ENCODE data around the gene RAB11FIP4.

Gene RAB11FIP4

DNA sequence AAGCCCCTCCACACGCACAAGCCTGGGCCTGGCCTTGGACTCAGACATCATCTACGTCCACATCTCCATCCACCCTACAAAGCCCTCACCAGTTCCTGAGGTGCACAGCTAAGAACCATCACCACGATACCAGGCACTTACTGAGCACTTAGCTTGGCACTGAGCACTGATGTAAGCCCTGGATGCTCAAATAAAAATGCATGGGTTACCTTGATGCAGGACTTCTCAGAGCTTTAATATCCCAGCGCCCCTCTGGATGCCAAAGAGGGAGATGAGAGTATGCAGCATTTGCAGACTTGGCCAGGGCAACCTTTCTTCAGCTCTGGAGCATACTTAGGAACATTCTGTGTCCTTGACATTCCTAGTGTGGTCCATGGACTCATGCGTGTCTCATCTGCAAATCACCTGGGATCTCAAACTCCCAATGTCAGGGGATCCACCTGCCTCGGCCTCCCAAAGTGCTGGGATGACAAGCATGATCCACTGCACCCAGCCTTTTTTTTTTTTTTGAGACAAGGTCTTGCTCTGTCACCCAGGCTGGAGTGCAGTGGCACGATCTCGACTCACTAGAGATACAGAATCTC is 69.8 kb downstream of the RAB11FIP4 start:
- DNase-seq = no peak

DNA sequence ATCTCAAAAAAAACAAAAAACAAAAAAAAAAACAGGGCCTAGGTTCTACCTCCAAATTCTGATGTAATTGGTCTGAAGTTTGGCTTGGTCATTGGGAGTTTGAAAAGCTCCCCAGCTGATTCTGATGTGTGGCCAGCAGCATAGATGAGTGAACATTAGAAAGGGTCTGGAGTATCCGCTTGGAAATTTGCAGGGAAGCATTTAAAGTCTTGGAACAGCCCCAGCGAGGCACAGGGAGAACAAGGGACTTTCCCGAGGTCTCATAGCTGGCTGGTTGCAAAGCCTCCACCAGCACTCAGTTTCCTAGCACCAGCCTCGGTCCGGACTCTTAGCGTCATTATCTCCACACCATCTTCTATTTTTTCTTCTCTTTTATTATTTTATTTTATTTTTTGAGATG is 70.8 kb downstream of the RAB11FIP4 start:
- no peak for DNase-seq

DNA sequence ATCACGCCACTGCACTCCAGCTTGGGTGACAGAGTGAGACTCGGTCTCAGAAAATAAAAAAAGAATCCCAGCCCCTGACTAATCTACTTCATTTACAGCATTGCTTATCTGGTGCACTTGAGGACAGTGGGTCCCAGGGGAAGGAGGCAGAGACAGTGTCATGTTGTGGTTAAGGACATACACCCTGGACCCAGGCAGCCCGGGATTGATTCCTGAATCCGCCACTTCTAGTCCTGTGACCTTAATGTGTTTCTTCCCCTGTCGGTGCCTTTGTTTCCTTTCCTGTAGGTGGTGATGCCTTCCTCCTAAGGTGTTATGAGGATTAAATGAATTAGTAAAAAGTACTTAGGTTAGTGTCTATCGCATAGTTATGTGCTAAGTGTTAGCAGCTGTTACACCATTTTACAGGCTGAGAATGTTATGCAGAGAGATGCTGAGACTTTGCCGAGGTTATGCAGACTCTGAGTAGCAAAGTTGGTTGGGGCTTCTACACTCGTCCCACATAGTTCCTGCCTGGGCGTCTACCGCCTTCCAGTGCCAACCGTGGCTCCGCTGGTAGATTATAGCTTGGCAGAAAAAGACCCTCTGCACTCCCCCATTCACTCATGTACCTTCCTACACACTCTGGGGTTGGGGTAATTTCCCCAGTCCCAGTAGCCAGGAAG is 74.8 kb downstream of the RAB11FIP4 start:
- no peak for DNase-seq

DNA sequence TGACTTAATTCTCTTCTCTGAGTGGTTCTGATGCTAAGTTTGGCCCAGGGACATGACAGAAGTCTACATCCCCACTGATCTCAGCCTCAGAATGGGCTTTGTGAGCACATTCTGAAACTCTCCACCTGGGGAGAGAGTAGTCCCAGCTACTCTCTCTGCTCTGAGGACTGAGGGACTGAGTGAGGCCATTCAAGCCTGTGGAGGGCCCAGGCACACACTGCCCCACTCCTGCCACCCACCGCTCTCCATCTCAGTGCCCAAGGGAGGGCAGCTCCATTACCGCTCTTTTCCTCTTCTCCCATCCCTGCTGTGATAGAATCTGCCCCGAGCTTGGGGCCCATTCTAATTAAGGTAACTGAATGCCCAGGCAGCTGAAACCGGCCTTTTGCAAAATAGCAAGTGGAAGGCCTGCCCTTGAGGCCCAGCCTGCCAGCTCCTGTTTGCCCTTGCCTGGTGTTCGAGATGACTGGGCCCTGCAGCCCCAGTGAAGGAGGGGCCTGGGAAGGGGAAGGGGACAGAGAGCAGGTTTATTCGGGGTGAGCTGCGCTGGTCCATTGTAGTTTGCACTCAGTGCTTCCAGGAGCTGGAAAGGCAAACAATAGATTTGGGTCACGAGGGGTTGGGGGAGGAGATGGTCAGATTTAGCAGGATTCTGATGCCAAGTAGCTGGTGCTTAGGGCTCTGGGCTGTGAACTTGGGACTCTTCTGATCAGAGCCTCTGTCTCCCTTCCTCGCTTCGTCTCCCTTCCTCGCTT is 76.2 kb downstream of the RAB11FIP4 start:
- DNase-seq = peak; percentile 76 to 81

DNA sequence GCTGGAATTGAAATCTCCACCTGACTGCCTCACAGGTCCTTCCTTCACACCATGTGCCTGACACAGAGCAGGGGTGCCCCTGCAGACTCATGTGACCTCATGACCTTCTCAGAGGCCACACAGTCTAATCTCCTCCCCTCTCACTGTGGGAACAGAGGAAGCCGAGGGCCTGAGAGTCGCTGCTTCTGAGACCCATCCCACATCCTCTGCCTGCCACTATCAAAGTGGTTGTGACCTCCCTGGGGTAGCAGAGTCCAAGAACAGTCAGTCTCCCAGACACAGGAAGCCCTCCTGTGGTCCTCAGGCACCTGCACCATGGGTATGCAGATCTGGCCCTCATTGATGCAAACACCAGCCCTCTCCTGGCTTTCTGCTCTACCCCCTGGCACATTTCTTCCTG is 78.5 kb downstream of the RAB11FIP4 start:
- no peak for DNase-seq

DNA sequence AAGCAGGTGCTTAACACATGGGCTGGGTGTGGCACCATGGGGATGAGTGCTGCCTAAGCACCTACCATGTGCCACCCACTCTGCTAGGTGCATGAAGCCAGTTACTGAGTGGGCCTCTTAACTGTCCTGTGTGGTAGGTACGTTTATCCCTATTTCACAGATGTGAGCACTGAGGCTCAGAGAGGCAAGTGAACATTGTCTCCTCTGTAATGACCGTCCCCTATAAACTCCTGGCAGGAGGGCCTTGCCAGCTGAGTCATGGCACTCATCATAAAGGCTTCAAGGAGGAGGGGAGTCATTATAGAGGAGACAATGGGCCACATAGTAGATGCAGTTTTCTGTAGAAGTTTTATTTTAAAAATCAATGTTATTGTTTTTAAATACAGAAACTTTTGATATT is 79.1 kb downstream of the RAB11FIP4 start:
- no peak for DNase-seq

DNA sequence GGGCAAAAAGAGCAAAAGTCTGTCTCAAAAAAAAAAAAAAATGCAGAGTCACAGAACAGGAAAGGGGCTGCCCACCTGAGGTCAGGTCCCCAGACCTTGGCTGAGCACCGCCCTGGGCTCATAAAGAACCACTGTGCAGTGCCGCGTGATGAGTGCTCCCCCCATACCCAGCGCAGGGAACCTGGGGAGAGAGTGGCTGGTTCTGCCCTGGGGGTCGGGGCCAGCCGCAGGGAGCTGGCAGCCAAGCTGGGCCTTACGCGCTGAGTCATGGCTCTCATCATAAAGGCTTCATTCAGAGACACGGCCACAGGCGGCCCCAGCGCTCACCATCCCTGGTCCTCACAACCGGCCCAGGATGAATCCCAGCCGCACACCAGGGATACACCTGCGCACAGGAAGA is 80.7 kb downstream of the RAB11FIP4 start:
- peak; percentile 35 to 61 for DNase-seq

DNA sequence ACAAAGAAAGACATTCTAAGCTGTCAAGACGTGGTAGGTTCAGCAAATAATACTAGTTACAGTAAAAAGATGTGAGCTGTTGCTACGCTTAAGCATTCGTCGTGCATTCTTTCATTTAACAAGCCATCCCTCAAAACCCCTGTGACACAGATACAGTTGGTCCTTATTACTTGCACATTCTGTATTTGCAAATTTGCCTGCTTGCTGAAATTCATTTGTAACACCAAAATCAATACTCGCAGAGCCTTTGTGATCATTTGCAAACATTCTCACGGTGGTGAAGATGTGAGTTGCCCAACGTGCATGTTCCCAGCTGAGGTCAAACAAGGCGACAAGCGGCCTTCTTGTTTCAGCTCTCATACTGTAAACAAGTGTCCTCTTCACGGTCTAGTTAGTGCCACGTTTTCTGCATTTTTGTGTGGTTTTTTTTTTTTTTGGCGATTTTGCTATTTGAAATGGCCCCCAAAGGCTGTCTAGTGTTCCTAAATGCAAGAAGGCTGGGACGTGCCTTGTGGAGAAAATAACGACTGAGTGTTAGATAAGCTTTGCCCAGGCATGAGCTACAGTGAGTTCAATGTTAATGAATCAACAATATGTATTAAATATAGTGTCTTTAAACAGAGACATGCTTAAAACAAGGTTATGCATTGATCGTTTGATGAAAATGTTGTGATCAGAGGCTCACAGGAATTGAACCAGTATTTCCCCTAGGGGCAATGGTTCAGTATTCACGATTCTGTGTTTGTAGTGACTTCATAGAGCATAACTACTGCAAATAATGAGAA is 84.1 kb downstream of the RAB11FIP4 start:
- DNase-seq = no peak

DNA sequence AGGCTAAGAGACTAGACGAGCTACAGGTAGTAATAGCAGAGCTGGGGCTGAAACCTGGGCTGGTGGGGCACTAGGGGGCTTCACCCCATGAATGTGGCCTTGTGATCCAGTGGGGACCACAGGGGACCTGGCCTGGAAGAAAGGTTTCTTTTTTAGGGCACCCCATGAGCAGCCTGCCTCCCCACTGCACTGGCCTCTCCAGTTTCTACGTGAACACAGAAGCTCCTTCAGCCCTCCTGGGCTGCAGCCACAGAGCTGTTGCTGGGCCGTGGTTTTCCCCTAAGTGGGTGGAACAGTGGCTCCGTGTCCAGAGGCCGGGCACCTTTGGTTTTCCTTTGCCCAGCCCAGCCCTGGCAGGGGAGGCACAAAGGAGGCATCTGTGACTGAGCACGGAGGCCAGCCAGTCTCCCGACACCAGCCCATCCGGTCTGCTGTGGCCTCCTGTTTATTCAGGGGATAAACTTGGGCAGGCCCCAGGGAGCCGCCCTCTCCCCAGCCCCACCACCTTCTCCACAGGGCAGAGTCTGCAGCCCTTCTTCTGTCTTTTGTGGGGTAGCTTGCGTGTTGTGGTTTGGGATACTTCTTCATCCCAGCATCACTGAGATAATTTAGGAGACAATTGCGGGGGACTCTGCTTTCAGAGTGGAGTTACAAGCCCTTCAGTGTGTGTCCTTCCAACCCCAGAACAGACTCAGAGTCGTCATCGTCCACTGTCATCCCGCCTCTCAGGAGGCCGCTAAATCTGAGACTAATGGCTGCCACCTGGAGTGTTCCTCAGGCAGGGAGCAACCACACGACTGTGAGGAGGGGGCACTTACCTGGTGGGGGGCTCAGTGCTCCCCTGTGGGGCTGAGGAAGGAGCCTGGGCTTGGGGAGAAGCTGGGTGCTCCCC is 85.3 kb downstream of the RAB11FIP4 start:
- DNase-seq = no peak

DNA sequence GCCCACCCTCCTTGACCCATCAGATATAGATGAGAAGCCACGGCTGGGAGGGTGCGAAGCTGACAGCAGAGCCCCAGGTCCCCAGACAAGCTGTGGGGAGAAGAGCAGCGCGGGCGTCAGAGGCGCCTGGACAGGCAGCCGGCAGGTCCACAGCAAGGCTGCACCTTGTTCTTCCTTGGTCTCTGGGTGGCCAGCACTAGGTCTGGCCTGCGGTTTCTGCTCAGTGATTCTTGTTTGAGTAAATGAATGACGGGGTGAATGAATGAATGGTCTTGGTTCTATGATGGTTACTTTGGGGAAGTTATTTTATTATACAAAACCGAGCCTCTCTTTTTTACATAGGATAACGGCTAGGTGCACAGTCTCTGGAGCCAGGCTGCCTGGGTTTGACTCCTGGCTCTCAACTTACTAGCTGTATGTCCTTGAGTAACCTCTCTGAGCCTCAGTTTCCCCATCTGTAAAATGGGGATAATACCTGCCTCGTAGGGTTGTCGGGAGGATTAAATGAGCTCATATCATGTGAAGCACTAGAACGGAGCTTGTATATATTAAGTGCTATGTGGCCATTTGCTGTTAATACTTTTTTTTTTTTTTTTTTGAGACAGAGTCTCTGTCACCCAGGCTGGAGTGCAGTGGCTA is 86.1 kb downstream of the RAB11FIP4 start:
- no peak for DNase-seq

DNA sequence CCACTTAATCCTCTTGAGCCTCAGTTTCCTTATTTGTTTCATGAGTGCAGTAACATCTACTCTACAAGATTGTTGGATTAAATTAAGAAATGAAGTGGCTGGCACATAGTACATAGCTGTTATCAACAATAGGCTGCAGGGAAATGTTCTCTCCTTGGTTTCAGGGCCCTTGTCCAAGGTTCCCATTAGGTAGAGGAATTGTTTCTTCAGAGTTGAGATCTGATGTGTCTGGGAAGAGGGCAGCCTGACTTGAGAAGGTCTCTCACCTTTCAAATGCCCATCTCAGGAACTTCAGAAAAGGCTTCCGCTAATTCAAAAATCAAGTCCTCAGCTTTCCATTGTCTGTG is 87.6 kb downstream of the RAB11FIP4 start:
- DNase-seq = no peak

DNA sequence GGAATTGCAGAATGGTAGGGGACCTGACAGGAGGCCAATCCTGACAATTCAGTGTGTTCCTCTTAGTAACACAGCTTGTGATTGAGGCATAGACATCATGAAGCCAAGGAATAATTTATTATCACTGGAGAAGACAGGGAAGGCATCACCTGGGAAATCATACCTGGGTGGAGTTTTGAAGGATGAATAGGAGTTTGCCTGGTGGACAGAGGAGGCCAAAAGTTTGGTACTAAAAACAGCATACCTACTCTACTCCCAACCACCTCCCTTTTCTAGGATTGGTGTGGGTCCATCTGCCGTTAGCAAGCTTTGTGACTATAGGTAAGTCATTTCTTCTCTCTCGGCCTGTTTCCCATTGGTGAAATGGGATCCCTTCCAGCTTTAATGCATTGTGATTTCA is 88.0 kb downstream of the RAB11FIP4 start:
- no peak for DNase-seq

DNA sequence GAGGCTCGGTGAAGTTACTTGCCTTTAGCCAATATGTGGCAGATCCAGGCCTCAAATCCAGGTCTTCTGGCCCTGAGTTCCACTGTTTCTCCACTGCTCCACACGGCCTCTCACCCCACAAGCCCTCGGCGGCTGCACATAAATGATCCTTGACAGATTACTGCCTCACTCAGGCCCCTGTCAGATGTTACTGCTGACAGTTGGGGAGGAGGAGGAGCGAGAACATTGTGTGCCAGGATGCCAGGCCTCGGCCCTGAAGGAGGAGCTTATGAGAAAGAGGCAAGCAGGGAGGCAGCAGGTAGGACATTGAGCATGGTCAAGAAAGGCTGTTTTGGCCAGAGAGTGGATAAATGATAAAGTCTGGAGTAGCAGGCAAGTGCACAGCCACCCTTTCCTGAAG is 88.6 kb downstream of the RAB11FIP4 start:
- no peak for DNase-seq

DNA sequence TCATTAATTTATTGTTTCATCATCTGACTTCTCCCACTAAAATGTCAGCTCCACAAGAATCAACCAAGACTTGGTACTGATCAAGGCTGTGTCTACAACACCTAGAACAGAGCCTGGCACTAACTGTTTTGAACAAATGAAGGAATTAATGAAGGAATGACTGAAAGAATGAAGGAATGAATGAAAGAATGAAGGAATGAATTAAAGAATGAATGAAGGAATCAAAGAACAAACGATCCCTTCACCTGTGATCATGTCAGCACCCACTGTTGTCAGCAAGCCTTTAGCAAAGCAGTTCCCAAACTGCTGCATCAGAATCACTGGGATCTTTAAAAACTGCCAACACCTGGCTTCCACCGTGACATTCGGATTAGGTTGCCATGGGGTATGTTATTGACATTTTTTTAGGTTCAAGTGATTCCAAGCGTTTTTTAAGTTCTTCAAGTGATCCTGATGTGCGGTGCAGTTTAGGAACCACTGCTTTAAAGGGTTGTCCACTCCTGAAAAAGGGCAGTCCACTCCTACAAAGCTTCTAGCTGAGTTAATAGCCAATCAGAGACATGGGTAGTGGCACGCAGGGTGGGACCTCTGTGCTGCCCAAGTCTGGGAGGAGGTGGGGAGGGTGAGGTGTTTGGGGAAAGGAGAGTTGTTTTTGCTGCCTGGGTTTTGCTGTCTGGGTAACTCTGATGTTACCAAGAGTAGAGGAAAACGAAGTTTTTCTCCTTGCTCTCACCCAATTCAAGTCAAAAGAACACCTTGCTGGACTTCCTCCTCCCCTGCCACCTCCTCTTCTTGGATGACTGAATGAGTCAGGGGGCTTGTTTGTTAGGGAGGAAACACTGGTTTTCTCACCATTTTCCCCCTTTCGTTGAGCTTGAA is 89.7 kb downstream of the RAB11FIP4 start:
- DNase-seq = no peak

DNA sequence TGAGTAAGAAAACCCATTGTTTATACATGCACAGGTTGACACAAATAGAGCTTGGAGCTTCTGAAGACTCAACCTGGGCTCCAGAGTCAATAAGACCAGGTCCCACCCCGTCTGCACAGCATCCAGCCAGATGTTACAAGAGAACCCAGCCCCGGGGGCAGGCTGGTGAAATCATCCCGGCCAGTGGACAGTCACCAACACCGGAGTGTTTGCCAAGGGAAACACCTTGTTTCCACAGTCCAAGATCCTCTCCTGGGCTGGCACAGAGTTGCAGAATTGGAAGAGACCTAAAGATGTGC is 90.3 kb downstream of the RAB11FIP4 start:
- DNase-seq = no peak

DNA sequence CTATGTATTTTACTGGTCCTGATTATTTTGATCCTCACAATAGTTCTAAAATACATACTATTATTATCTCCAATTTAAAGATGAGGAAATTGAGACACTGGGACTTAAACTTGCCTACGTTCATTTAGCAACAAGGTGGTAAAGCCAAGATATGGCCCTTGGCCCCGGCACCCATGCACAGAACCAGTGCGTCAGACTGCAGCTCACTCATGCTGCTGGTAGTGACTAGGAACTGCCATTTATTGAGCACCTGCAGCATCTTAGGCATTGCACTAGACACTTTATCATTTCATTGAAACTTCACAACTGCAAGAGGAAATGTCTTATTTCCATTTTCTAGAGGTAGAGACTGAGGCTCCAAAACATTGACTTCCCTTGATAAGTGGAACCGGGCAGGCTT is 93.3 kb downstream of the RAB11FIP4 start:
- no peak for DNase-seq

DNA sequence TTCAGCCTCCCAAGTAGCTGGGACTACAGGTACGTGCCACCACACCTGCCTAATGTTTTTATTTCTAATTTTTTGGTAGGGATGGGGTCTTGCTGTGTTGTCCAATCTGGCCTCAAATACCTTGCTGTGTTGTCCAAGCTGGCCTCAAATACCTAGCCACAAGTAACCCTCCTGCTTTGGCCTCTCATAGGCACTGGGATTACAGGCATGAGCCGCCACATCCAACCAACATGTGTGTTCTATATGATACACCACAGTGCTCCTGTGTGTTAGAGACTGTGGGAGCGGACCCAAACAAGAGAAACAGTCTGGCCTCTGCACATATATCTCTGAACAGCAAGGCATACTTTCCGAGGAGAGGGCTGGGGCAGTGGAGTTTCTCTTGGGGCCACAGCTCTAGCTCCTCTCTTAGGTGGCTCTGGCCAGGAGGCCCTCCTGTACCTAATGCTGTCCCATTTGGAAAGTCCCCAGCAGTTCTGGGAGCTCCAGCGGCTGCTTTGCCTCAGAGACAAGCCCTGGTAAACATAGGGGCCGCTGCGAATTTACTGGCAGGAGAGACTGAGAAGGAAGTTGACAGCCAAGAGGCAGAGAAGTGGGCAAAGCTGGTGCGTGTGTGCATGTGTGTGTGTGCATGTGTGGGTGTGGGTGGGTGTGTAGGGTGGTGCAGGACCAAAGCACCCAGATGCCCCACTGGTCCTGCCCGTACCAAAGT is 95.0 kb downstream of the RAB11FIP4 start:
- DNase-seq = no peak

DNA sequence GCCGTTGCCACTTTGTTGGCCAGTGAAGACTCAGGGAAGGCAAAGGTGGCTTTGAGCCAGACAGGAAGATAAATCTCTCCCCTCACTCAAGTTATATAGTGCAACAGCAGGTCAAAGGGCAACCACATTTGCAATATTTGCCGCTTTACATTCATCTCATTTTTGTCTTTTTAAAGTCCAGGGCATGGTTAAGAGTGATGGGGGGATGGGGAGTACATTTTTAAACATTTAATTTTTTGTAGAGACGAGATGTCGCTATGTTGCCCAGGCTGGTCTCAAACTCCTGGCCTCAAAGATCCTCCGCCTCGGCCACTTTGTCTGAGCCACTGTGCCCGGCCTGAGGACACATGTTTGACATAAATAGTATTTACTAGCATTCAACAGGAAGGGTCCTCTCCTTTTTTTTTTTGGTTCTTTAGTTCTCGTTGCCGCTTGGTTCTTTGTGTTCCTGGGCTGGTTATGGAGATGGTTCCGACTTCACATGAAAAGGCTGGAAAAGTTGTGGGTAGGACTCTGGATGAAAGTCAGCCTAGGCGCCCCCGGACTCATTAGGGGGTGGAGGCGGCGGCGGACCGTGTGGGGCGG is 95.7 kb downstream of the RAB11FIP4 start:
- DNase-seq = no peak

DNA sequence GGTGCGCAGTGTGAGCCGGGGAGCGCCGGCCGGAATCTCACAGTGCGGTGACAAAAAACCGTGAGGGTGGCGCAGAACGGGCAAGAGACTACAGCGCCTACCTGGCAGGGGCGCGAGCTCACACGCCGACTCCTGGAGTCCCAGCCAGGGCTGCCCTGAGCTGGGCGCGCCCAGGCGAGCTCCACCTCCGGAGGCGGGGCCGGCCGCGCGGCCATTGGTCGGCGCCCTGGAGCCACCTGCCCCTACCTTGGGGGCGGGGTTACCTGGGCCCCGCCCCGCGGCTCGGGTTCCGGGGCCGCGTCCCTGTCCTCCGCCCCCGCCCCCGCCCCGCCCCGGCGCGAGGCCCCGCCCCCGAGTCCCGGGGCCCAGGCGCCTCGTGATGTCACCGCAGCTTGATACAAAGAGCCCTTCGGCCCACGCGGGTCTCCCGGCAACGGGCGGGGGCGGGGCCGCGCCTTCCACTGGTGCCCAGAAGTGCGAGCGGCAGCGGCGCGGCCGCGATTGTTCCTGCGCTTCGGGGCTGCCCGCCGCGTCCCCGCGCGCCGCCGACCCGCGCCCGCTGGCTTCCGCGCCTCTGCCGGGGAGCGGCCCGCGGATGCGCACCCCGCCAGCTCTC is 96.3 kb downstream of the RAB11FIP4 start:
- DNase-seq = peak; percentile 80 to 82
